Neural cell (in vitro differentiated cells): ENCODE measurements around the gene PRKD1.

Source experiments
- CTCF ChIP-seq: fragments of 450-650 bp; IDR thresholded peaks from 2 replicates; pipeline ENCODE4 v1.5.1; 2014; ENCODE audit warnings: antibody characterized with exemption, mild to moderate bottlenecking, moderate library complexity; ENCODE audit not compliant: poor library complexity, severe bottlenecking
- EP300 ChIP-seq: fragments of 450-650 bp; conservative IDR thresholded peaks from 2 replicates; pipeline ENCODE4 v1.6.1; 2014; ENCODE audit warnings: antibody characterized with exemption, mild to moderate bottlenecking, moderate library complexity; ENCODE audit not compliant: poor library complexity, severe bottlenecking
- EZH2 ChIP-seq: fragments of 200-600, 300-800 bp; shearing (Covaris generic), sonication (generic); IDR thresholded peaks from 2 replicates; pipeline ENCODE4 v1.6.1; 2014; ENCODE audit warnings: antibody characterized with exemption, low read length, borderline replicate concordance, mild to moderate bottlenecking; ENCODE audit not compliant: insufficient read depth, poor library complexity, severe bottlenecking

GRCh38 chr14:29616922-29617321 is 310.7 kb downstream of the PRKD1 start:
- TF ChIP-seq CTCF (no peak), EZH2 (no peak), EP300 (no peak)
